GM19239 (cell line): ENCODE data around the gene C1QTNF8.

Experiments
- DNase-seq: peaks from one replicate; pipeline ENCODE4 v3.0.0; 2011; ENCODE audit warnings: low spot score; ENCODE audit not compliant: insufficient read length
- FAIRE-seq: peaks from 2 replicates; lab custom pipeline; 2011; peaks lifted over from hg19 to GRCh38; lab: Jason Lieb, UNC

C1QTNF8 gene

GRCh38 chr16:1050516-1050915 is 45.5 kb downstream of the C1QTNF8 start:
- FAIRE-seq: no peak
- no peak for DNase-seq

DNA sequence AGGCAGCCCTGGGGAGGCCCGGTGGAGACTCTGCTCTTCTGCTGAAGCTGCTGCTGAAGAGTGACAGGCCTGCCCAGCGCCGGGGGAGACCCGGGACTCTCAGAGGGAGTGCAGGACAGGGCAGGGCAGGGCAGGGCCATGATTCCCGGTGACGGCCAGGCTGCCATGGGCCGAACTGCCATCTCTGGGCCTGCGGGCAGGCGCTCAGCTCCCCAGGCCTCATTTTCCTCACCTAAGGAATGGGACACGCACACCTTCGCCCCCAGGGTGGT is 46.1 kb downstream of the C1QTNF8 start:
- FAIRE-seq (no peak), DNase-seq (no peak)

DNA sequence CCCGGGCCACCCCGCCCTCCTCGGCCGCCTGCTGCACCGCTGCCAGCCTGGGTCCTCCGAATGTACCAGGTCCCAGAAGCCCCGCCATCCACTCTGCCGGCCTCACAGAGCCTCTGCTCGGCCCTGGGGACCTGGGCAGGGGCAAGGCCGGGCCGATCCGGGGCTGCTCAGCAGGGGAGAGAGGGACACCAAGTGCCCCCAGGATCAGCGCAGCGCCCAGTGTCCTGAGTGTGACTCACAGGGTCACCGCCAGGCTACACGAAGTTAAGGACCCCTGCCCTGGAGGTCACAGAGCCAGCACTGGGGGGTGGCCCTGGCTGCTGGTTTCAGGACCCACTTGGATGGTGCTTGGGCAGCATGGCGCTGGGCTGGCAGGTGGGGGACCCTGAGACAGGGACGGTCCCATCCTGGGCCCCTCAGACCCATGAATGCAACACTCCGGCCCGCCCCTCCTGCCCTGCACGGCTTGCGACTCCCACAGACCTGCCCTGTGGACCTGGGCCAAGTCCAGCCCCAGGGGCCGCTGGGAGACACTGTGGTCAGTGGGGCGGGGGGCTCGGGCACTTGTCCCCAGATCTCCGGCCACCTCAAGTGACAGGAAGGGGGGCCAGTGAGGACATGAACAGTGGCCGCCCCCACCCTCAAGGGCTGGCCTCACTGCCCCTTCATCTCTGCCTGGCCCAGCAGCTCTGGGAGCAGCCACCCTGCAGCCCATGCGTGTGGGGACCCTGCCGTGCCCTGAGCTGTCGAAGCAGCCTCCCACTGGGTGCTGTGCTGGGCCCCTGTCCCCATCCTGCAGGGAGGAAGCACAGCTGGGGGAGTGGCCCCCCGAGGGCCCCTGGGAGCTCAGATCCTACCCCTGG is 46.7 kb downstream of the C1QTNF8 start:
- no peak for FAIRE-seq
- DNase-seq: no peak

- FAIRE-seq (no peak), DNase-seq (no peak)
Observed at GRCh38 chr16:1048442-1049112, 47.5 kb downstream of the C1QTNF8 start.

DNA sequence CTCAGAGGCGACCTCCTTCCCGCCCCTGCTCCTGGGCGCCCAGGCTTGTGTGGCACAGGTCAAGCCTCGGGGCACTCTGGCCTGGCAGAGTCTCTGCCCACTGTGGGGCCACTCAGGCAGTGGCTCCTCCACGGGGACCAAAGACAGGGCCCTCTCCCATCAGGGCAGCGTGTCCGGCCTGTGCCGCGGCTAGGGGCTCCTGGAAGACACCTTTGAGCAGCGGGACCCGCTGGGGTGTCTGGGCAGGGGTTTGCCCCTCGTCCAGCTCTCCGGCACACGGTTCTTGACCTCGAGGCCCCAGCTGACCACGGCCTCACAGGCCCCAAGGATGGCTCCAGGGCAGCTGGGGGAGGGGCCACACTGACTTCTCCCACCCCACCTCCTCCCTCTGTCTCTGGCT is 48.2 kb downstream of the C1QTNF8 start:
- no peak for DNase-seq
- FAIRE-seq: no peak

GRCh38 chr16:1047123-1047522 is 48.9 kb downstream of the C1QTNF8 start:
- FAIRE-seq: no peak
- DNase-seq: no peak

- FAIRE-seq (no peak), DNase-seq (no peak)
Observed at GRCh38 chr16:1045993-1046911, 49.8 kb downstream of the C1QTNF8 start.

- FAIRE-seq (no peak), DNase-seq (no peak)
Observed at GRCh38 chr16:1045310-1045992, 50.6 kb downstream of the C1QTNF8 start.

GRCh38 chr16:1044460-1045309 is 51.4 kb downstream of the C1QTNF8 start:
- no peak for FAIRE-seq

GRCh38 chr16:1043881-1044451 is 52.1 kb downstream of the C1QTNF8 start:
- FAIRE-seq (no peak), DNase-seq (no peak)

More at GRCh38 chr16:1044460-1045309, 51.4 kb downstream of the C1QTNF8 start:
- no peak for DNase-seq

GRCh38 chr16:1042866-1043265 is 53.2 kb downstream of the C1QTNF8 start:
- DNase-seq (no peak), FAIRE-seq (no peak)

- FAIRE-seq: no peak
- no peak for DNase-seq
Observed at GRCh38 chr16:1042049-1042744, 53.8 kb downstream of the C1QTNF8 start.

DNA sequence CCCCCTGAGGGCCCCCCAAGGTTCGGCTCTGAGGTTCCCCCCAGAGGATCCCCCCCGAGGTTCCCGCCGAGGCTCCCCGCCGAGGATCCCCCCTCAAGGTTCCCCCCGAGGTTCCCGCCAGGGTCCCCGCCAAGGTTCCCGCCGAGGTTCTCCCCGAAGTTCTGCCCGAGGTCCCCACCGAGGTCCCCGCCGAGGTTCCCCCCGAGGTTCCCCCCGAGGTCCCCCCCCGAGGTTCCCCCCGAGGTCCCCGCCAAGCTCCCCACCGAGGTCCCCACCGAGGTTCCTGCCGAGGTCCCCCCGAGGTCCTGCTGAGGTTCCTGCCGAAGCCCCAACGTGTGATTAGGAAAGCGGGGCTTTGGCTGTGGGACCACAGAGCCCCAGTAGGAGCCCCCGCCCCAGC is 55.7 kb downstream of the C1QTNF8 start:
- FAIRE-seq (no peak), DNase-seq (no peak)

GRCh38 chr16:1039762-1040161 is 56.3 kb downstream of the C1QTNF8 start:
- no peak for FAIRE-seq
- DNase-seq: no peak

GRCh38 chr16:1038932-1039331 is 57.1 kb downstream of the C1QTNF8 start:
- DNase-seq (no peak), FAIRE-seq (no peak)
